GM19025 (cell line): ENCODE measurements around the gene PARD3.

Experiments
- ATAC-seq: cut with Tn5 transposase; IDR thresholded peaks from one replicate; pipeline ENCODE4 v1.9.1; 2021; ENCODE audit warnings: mild to moderate bottlenecking, low read depth, moderate library complexity; ENCODE audit not compliant: unreplicated experiment

PARD3 gene

GRCh38 chr10:34219753-34220548, 595.1 kb downstream of the PARD3 start:
- ATAC-seq = no peak

GRCh38 chr10:34217524-34217923, 597.6 kb downstream of the PARD3 start:
- no peak for ATAC-seq

- no peak for ATAC-seq
Observed at GRCh38 chr10:34216348-34216945, 598.6 kb downstream of the PARD3 start.

- no peak for ATAC-seq
Observed at GRCh38 chr10:34213805-34214197, 601.3 kb downstream of the PARD3 start.

GRCh38 chr10:34213193-34213804, 601.8 kb downstream of the PARD3 start:
- ATAC-seq = no peak

- ATAC-seq = no peak
Observed at GRCh38 chr10:34207343-34207742, 607.8 kb downstream of the PARD3 start.

GRCh38 chr10:34206935-34207268, 608.2 kb downstream of the PARD3 start:
- no peak for ATAC-seq

GRCh38 chr10:34206078-34206934, 608.8 kb downstream of the PARD3 start:
- no peak for ATAC-seq

- ATAC-seq = no peak
Observed at GRCh38 chr10:34205452-34205851, 609.6 kb downstream of the PARD3 start.

GRCh38 chr10:34203966-34204630, 611.0 kb downstream of the PARD3 start:
- ATAC-seq = no peak

GRCh38 chr10:34200355-34200901, 614.7 kb downstream of the PARD3 start:
- no peak for ATAC-seq

GRCh38 chr10:34198953-34199352, 616.1 kb downstream of the PARD3 start:
- ATAC-seq = no peak

GRCh38 chr10:34196058-34196433, 619.0 kb downstream of the PARD3 start:
- no peak for ATAC-seq

GRCh38 chr10:34195364-34196057, 619.6 kb downstream of the PARD3 start:
- ATAC-seq = no peak

- no peak for ATAC-seq
Observed at GRCh38 chr10:34193931-34194626, 621.0 kb downstream of the PARD3 start.

GRCh38 chr10:34192646-34193045, 622.5 kb downstream of the PARD3 start:
- ATAC-seq = no peak

- ATAC-seq = no peak
Observed at GRCh38 chr10:34191406-34191805, 623.7 kb downstream of the PARD3 start.

GRCh38 chr10:34190580-34190979, 624.5 kb downstream of the PARD3 start:
- no peak for ATAC-seq

GRCh38 chr10:34189830-34190229, 625.3 kb downstream of the PARD3 start:
- no peak for ATAC-seq
